SHP77 (cell line): ENCODE measurements around the gene SPSB1.

Experiments
- DNase-seq, 2 experiments: peaks; one replicate each; lab custom pipeline; 2025; lab: John Stamatoyannopoulos, UW

SPSB1 gene

DNA sequence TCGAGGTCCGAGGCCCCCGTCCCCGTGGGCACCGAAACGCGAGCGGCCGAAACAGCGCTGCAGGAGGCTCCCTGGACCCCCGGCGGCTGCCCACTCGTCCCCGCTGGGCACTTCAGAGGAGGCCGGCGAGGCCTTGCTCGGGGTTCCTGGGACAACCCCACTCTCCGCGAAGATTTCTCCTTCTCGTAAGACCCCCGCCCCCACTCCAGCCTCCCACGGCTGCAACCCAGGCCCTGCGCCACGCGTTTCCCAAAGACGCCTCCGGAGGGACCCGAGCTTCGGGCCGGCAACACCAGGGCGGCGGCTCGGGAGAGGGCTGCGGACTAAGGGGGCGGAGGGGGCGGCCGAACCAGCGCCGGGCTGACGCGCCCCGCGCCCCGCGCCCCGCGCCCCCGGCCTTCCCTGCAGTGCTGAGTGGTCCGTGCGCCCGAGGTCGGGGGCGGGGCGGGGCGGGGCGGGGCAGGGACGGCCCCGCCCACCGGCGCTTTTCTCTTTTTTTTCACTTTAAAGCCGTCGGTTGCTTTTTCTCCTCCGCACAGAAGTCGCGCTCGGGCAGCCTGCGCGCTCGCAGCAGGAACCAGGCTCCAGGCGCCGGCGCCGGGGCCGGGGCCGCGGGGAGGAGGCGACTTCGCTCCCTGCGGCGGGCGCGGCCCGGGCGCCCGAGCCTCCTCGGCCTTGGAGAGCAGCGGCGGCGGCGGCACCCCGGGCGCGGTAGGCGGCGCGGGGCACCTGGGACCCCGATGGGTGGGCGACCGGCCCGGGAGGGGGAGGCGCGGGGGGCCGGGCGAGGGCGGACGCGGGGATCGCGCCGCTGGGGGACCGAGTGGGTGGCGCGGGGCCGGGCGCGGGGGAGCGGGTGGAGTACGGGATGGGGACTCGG is at the start of gene SPSB1:
Gene SPSB1 (plus strand): TSS at position 534 of the 880 bp plus-strand sequence. CDS start 62,998 bp downstream, outside the sequence.
- DNase-seq, result peak in 1 of 2 experiments; percentile 32

DNA sequence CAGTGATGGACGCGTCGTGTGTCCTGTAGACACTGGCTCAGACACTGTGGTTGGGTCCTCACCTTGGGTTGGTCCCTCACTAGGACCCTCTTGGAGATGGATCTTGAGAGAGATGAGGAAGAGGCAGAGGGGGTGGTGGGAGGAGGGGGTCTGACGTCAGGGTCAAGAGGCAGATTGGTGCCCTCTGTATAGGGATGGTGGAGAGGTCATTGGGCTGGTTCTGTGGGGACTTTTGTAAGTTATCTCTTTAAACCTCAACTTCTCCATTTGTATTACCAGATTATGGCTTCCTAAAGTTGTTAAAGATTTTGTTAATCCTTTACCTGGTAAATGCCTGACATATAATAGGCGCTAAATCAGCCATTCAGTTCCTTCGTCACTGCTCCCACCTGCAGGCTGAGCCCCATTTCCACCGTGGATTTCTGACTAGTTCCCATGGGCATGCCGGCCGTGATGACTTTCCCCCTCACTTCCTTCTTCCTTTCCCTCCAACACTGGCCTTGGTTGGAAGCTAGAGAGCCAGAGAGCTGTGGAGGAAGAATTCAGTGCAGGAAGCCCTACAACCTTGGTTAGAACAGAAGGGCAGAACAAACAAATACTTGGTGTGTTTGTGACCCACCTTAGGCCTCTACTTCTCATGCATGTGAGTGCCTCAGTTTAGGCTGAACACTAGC is 49.5 kb upstream of the SPSB1 start:
- DNase-seq, result no peak

DNA sequence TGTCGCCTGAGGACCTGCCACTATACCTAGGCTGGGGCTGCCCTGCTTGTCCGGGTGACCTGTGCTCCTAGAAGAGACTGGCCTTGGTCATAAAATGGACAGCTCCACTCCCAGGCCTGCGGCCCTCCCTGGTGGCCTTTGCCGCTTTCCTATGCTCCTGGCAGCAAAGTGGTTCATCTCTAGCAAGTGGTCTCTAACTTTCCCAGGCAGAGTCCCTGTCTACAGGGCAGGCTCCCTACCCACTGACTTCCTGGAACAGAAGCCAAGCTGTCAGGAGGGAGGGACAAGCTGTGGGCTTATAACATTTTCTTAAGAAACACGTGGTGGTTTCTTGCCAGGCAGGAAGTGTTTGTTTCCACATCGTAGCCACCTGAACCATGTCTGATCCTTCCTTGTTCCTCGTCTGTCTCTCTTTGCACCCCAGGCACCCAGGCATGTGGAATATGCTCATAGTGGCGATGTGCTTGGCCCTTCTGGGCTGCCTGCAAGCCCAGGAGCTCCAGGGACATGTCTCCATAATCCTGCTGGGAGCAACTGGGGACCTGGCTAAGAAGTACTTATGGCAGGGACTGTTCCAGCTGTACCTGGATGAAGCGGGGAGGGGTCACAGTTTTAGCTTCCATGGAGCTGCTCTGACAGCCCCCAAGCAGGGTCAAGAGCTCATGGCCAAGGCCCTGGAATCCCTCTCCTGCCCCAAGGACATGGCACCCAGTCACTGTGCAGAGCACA is 48.0 kb upstream of the SPSB1 start:
- DNase-seq, result no peak

DNA sequence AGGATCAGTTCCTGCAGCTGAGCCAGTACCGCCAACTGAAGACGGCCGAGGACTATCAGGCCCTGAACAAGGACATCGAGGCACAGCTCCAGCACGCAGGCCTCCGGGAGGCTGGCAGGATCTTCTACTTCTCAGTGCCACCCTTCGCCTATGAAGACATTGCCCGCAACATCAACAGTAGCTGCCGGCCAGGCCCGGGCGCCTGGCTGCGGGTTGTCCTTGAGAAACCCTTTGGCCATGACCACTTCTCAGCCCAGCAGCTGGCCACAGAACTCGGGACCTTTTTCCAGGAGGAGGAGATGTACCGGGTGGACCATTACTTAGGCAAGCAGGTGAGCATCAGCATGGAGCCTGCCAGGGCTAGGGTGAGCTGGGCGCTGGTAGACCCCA is 47.5 kb upstream of the SPSB1 start:
- DNase-seq, result no peak

DNA sequence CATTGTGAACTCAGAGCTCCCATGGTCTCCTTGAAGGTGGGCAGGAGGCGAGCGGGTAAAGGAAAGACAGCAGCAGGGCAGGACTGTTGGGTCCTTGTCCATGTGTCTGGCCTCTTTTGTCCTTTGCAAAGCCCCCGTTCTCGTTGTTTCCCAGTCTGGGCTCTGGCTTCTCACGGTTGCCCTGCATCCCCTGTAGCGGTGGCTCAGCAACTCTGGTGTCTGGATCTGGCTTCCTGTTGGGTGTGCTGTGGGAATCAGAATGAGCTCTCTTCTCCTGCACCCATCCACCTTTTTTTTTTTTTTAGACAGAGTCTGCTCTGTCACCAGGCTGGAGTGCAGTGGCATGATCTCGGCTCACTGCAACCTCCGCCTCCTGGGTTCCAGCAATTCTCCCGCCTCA is 47.0 kb upstream of the SPSB1 start:
- no peak for DNase-seq

DNA sequence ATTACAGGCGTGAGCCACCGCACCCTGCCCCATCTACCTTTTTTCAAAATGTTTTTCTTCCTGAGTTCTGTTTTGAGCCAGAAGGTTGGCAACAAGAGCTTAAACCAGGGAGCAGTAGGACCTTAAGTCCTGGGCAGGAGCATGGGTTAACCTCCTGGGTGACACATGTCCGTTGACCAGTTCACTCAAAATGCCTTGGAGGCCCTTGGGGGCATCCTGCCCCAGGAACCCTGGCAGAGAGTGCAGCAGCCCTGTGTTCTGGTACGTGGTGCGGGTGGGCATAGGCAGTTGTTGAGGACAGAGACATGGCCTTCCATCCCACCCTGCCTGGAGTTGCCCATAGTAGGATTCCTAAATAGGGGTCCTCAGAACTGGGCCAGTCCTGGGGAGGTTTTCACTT is 46.5 kb upstream of the SPSB1 start:
- no peak for DNase-seq

DNA sequence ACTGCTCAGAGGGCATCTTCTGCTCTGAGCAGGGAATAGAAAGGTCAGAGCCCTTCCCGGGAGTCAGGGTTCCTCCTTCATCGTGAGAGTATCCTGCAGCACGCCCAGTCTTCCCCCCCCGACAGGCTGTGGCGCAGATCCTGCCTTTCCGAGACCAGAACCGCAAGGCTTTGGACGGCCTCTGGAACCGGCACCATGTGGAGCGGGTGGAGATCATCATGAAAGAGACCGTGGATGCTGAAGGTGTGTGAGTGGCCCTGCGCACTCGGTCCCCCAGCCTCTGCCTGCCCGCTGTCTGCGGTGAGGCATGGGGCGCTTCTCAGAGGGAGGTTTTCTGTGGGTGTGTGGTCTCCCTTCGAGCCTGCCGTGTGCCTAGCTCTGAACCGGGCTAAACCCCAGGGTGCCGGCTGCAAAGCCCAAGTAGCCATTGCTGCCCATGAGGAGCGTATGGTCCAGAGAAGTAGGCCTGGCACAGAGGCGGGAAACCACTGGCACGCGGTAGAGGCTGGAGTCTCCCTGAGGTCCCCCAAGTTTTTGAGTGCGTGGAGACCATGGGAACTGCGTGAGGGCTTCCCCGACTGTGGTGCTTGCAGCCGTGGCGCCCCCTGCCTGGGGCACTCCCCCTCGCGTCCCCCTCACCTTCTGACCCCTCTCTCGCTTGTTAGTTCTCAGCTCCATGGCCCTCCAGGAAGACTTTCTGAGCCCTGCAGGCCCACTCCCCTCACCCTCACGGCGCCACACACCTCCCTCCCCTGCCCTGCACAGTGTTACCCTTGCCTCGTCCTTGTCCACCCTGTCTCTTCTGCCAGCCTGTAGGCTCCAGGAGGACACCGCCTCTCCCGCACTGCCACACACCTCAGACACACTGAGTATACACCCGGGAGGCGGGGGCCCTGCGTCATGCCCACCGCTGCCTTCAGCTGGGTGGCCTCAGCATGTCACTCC is 45.6 kb upstream of the SPSB1 start:
- no peak for DNase-seq

DNA sequence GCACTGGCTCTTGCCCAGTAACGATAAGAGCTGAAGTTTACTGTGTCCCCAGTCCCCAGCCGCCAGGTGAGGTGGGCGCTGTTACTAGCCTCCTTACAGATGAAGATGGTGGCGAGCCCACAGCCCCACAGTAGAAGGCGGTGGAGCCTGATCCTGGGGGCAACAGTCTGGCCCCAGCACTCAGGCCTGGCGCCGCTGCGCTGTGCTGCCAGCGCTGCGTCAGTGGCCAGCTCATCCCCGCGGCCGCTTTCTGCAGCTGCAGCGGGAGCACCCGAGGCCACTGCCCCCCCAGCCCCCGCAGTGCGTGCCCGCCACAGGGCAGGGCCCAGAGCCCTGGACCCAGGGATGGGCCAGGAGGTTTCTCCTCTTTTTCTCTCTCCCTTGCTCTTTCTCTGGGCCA is 44.8 kb upstream of the SPSB1 start:
- no peak for DNase-seq

DNA sequence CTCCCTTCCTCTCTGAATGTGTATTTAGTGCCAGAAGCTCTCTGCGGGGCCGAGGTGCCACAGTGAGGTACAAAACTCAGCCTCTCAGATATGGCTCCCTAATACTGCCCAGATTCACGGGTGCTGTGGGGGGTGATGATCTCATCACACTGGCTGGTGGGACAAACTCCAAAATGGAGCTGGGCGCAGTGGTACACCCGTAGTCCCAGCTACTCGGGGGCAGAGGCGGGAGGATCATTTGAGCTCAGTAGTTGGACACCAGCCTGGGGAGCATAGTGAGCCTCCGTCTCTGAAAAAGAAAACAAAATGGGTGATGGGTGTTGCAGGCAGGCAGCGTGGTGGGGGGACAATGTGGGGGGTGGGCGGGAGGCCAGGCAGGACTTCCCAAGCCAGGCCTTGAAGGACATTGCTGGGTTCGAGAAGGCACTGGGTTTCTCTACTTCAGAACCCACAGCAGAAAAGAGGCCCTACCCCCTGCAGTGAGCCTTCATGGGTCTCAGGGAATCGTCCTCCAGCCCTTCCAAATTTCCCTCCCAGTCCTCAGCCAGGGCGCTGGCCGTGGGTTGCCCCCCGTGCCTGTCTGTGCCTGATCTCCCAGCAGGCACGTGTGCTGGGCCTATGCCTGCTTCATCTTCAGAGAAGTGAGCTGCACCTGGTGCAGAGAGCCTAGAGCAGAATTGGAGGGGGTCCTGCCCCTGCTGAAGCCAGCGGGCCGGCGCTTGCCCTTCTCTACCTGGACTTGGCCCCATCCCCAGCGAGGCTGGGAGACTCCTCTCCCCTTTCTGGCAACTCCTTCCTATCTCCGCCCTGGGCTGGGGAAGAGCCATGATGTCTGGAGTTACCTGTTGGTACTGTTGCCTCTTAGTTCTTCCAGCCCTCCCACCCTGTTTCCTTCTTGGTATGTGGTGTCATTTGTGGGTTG is 44.1 kb upstream of the SPSB1 start:
- peak; percentile 14 to 41 for DNase-seq

DNA sequence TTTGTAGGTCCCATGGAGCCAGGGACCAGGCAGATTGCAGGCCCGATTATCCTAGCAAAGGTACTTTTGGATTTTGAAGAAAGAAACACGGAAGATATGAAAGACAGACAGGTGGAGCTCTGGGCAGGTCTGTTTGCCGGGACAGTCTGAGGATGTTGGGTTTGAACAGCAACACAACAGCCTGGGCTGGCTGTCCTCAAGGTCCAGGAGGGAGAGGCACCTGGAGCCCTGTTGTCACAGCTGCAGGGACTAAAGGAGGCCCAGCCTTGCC is 43.5 kb upstream of the SPSB1 start:
- DNase-seq, result peak in 1 of 2 experiments; percentile 83

DNA sequence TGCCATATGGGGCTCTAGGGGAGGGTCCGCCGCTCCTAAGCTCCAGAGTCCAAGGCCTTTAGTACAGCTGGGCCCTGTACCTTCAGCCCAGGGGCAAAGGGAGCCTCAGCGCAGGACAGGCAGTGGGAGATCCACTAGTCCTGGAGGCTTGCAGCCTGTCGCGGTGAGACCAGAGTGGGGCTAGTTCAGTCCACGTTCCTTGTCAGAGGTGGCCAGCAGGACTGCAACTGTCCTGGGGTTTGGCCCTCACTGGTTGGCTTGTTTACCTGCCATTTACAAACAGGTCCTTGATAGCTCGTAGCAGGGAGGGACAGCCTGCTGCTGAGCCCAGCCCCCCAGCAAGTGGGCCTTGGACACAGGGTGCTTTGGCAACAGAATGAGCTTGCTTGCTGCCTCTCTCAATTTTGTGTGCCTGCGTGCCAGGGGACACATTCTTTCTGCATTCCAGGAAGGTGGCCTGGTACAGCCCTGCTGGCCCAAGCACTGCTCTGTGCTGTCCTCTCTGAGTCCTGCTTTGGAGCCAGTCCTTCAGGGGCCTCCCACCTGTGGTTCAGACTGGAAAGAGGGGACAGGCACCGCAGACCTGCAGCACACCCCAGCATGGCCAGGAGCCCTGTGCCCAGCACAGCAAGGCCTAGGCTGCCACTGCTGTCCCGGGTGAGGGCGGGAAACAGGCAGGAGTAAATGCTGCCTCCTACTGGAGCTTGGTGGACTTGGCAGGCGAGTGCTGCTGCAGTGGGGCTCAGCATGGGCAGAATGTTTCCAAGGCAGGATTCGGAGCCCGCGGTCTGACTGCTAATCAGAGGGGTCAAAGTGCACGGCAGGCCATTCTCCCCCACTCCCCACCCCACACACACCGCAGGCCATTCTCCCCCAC is 42.9 kb upstream of the SPSB1 start:
- DNase-seq, result peak; percentile 75 to 76

DNA sequence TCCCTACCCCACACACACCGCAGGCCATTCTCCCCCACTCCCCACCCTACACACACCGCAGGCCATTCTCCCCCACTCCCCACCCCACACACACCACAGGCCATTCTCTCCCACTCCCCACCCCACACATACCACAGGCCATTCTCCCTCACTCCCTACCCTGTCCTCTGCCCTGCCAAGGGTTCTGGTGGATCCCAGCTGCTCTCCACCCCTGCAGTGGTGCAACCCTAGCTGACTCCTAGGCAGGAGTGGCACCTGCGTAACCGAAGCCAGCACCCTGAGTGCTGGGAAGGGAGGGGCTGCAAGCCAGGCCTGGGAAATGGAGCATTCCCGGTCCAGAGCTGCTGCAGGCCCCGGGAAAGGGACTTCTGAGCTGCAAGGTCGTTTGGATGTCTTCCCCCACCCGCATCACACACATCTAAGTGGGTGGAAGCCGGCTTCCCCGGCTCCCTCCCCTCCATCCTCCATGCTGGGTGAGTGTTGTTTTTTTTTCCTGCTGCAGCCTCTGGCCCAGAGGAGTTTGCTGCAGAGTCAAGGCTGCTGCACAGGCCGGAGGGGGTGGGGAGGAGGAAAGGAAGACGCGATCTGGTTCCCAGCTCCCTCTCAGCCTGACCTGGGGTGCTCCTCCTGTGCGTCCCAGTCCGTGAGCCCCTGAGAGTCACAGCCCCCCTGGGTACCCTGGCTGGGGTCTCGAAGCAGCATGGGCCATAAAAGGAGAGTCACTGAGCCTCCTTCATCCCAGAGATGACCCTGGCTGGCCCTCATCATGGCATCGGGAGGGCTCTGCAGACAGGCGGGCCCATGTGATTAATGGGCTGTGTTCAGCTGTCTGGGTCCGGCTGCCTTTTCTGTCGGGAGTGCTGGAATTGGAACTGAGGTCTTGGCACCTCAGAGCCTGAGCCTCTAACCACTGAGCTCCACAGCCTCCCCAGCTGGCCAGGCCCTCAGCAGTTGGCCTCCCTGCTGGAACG is 42.0 kb upstream of the SPSB1 start:
- DNase-seq, result peak; percentile 44 to 53

DNA sequence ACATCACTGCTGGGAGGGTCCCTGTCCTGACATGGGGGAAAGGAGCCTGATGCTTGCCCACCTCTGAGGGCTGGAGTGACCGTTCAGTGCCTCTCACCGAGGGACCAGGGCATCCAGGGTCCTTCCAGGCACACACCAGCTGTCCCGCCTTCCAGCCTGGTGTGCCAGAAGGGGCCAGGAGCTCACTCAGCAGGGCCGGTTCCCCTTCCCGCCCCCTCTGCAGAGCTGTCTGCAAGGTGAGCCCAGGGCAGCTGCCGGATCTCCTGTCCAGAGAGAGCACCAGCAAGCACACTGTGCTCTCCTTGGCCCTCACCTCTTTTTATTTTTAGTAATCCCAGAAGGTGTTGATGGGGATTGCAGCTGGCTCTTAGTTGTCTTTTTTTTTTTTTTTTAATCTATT is 41.2 kb upstream of the SPSB1 start:
- peak; percentile 24 for DNase-seq

DNA sequence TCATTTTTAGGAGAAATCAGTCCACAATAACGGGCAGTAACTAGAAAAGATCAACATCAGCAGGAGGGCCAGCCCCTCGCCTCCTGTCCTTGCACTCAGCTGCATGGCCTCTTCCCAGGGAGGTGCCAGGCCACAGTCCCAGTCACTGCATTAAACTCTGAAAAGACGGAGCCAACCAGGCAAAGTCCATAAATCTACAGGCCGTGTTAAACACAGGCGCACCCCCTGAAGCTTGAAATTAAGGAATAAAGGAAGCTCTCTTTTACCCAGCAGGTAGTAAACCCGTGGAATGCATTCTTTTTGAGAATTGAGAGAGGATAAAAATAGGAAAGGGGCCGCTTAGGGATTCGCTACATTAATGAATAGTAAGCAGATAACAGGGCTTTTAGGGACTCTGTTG is 39.7 kb upstream of the SPSB1 start:
- DNase-seq, result no peak

DNA sequence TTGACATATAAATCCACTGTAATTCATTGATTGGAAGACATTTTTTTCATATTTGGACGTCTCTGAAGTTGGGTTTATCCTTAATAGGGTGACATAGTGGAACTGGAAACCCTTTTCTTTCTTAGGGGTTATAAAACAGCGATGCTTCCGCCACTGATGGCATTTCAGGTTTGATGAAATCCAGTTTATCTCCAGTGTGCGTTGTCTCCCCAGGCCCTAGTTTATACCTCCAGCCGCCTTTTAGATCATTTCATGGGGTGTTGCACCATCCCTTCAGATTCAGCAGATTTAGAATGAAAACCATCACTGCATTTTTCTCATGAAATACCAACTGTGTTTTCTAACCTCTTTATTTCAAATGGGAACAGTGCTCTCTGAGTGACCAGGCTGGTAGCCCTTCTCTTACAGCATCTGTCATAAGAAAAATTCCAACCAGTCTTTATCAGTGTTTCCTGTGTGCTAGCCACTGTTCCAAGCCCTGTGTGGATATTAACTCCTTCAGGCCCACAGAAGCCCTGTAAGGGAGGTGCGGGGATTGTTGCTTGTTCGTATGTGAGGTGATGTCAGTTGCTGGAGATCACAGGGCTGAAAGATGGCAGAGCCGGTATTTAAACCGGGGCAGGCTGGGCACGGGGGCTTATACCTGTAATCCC is 39.1 kb upstream of the SPSB1 start:
- DNase-seq, result no peak

DNA sequence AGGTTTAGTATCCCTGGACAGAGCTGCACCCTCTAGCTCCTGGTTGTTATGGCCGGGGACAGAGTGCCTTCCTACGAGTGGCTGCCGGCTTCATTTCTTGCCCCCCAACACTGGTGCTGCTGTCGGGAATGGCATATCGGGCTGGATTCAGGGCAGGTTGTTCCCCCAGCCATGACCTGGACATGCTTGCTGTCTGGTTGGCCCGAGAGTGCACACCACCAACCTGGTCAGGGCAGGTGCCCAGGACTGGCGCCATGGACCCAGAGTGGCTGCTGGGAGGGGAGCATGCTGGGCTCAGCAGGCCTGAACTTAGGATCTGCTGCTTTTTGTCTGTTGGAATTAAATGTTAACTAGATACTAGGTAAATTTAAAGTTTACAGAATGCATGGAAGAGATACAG is 36.4 kb upstream of the SPSB1 start:
- DNase-seq, result no peak

DNA sequence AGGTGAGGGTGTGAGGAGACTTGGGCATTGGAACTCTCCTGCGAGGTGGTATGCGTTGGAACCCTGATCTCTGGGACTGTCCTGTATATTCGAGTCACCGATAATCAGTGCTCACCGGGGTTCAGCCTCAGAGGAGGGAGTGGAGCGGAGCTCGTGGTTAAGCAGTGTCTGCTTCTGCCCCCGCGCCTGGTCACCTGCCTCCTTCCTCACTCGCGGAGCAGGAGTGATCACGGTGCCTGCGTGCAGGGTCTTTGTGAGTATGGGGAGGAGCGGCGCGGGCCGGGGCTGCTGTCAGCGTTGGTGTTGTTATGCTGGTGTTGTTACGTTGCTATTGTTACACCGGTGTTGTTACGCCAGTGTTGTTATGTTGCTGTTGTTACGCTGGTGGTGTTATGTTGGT is 34.8 kb upstream of the SPSB1 start:
- no peak for DNase-seq

DNA sequence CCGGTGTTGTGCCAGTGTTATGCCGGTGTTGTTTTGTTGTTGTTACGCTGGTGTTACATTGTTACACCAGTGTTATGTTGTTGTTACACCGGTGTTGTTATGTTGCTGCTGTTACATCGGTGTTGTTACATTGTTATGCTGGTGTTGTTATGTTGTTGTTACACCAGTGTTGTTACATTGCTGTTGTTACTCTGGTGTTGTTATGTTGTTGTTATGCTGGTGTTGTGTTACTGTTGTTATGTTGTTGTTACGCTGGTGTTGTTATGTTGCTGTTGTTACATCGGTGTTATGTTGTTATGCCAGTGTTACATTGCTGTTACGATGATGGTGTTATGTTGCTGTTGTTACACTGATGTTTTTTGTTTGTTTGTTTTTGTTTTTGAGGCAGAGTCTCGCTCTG is 34.1 kb upstream of the SPSB1 start:
- no peak for DNase-seq
